ENCODE results near the gene DPH3. TPM values are rescaled to one million over a fixed set of nuclear protein-coding genes. Genes with fewer than 3 reads are reported as not detected.

DPH3 gene
- total RNA-seq, 1 experiment from 2014 or later, result 16.5 TPM

DNA sequence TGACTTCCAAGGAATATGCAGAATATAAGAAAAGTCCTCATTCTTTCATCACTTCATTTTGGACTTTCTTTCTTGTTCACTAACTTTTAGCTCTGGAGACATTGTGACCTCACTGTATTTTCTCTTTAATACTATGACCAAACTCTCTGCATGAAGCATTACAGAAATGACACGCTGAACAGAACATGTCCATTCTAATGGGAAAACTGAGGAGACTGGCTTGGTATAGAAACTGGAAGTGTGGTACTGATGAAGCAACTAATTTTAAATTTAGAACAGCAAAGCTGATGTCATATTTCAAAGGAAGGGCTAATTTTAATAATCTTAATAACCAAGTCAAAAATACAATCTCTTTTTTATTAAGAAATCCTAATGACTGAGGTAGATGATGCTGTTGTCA lies 4.7 kb downstream of the DPH3 start:
- no peak for DNase-seq (ENCODE audit: low spot score)

DNA sequence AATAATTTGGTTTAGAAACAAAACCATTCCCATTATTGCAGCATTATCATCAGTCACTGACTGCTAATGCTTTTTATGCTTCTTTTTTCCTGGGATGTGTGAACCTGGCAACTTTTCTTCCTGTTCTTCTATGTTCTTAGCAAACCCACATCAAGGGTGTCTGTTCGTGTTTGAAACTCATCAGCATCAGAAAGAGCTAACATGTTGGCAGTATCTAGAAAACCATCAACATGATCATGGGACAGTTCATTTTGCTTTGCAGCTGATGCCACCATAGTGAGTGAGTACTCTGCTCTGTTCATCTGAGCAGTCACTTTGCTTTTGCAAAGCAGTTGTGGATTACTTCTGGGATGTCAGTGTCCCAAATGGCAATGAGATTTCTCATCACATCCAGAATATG lies 5.9 kb downstream of the DPH3 start:
- no peak for DNase-seq (ENCODE audit: low spot score)
- in situ Hi-C loops (cut with HindIII; ENCODE audit: low sequenced_read_pairs), result no loop called here

More for the DNA sequence above, 4.7 kb downstream of the DPH3 start:
- in situ Hi-C loops (cut with HindIII; ENCODE audit: low sequenced_read_pairs), result no loop called here

DNA sequence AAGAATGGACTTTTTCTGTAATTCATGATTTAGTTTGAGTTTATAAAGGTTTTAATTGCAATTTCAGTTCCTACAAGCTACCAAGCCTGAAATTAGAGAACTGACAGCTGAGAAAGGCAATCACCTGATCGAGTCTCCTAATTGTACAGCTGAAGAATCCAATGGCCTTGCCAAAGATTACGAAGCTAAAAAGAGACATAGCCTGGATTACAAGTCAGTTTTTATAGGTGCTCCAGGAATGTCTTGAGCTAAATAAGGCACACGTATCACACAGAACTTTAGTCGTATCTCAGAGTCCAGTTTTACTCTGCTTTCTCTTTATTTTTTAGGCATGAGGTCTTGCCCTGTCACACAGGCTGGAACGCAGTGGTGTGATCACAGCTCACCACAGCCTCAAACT lies 6.6 kb downstream of the DPH3 start:
- in situ Hi-C loops (cut with HindIII; ENCODE audit: low sequenced_read_pairs), result no loop called here
- DNase-seq (ENCODE audit: low spot score), result no peak

DNA sequence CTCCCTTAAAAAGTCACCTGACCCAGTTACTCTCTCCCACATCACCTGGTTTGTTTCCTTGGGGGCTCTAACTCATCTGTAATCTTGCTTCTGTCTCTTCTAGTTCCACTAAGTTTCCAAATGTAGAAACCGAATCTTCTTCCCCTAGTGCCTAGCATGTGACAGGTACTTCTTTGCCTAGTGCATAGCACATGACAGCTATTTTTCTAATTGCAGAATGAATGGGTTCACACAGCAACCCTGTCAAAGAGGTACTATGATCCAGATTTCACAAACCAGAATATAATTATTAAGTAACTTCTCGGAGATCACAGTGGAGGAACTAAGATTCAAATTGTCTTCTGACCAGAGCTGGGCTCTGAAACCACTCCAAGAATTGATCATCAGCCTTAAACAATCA lies 7.4 kb downstream of the DPH3 start:
- in situ Hi-C loops (cut with HindIII; ENCODE audit: low sequenced_read_pairs), result no loop called here

DNA sequence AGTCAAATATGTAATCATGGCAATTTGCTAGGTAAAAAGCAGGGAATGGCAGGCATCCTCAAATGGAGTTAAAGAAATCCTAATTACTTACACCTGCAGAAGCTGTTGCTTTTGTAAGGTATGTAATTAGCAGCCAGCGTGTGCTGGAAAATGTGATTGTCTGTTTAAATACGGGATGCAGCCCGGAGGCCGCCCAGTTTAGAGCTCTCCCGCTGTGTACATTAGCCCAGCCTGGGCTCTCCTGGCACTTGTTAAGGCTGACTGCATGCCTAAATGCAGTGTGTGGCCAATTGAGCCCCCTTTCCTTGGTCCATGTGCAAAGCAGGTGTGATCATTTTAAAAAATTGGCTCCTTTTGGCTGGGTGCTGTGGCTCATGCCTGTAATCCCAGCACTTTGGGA lies 9.0 kb downstream of the DPH3 start:
- in situ Hi-C loops (cut with HindIII; ENCODE audit: low sequenced_read_pairs), result no loop called here
- DNase-seq (ENCODE audit: low spot score), result no peak

More for the DNA sequence above, 7.4 kb downstream of the DPH3 start:
- DNase-seq (ENCODE audit: low spot score), result no peak

DNA sequence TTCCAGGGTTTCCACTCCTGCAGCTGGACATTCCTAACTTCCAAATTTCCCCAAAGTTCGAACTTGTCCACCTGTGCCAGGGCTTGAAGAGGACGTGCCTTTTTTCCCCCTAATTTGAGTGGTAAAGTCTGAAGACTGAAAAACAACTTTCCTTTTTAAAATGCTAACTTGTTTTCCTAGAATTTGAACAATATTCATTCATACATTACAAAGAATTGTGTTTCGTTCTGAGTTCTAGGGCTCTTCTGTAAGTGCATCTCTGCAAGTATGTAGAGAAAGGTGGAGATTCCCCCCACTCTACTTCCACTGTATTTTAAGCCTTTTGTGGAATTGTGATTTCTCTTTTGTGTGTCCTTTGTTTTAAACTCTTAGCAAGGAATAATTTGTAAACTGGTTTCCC lies 9.4 kb downstream of the DPH3 start:
- no peak for DNase-seq (ENCODE audit: low spot score)
- in situ Hi-C loops (cut with HindIII; ENCODE audit: low sequenced_read_pairs), result no loop called here

DNA sequence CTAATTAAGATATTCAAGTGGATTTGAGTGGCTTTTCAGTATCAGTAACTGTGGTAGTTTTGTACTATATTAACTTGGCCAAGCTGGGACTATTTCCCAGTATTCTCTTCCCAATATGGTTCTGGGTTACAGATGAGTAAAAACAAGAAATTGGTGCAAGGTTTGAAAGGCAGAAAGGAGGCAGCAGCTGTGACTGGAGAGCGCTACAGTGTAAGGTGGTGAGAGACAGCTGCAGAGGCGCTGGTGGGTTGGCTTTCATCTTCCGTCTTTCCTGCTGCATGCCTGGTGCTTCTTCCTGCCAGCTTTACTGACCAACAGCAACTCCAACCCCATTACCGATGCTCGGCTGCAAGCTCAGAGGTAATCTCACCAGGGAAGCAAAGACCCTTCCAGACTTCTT lies 9.8 kb downstream of the DPH3 start:
- DNase-seq (ENCODE audit: low spot score), result no peak
- in situ Hi-C loops (cut with HindIII; ENCODE audit: low sequenced_read_pairs), result no loop called here

DNA sequence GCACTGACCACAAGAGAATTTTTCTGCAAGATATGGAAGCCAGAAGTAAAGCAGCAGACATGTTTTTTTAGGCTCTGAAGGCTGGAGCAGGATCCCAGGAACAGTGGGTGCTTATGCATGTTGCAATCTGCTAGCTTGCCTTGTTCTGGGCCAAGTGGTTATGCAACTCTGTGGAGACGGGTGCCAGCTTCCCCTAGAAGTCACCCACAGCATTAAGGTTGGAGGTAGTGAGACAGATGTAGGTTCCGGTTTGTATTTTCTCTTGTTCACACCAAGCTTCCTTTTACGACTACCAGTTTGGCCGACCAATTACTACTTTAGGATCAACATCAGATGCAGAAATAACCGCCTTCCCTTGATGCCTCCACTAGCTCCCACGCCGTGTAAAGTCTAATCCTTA lies 11.1 kb downstream of the DPH3 start:
- DNase-seq (ENCODE audit: low spot score), result peak; percentile 22
- in situ Hi-C loops (cut with HindIII; ENCODE audit: low sequenced_read_pairs), result no loop called here

DNA sequence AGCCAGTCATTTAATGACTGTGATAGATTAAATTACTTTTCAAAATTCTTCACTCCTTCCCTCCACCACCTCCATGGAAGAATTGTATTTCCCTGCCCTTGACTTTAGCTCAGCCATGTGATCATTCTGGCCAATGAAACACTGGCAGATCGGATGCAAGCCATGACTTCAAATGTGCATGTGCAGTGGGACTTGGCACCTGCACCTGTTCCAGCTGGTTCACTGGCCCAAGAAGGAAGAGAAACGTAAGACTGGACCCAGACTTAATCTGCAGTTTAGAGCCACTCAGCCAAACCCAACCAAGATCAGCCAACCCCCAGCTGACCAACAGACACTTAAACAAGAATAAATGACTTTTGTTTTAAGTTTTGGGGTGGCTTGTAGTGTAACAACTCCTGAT lies 11.8 kb downstream of the DPH3 start:
- in situ Hi-C loops (cut with HindIII; ENCODE audit: low sequenced_read_pairs), result no loop called here

DNA sequence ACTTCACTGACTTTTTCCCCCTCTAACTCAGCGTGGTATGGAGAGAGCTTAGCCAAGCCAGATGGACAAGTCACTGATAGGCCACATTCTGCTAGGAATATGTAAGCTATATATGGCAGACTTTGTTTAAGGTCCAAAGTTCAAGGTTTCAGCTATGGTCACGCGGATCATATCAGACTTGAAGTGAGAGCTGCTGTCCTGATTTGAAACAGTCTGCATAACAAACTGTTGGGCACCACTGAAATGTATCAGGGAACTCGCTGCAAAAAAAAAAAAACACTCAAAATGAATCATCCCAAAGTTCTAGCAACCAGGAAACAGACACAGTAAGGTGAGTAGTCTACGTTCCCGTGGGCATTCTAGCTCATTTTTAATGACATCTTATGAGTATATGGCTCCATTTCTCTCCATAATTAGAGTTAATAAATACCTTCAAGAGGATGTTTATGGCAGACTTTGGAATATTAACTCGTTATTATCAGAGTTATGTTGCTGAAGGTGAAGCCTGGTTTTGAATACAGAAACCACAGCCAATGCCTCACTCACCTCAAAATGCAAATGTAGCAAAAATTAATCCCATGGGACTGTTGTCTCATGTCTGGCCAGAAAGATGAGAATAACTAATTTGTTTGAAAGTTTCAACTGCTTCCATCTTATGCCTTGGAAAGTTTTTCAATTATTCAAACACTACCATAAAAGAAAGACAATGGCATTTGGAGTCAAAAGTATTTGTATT lies 12.3 kb downstream of the DPH3 start:
- DNase-seq (ENCODE audit: low spot score), result no peak
- in situ Hi-C loops (cut with HindIII; ENCODE audit: low sequenced_read_pairs), result no loop called here

More for the DNA sequence above, 11.8 kb downstream of the DPH3 start:
- DNase-seq (ENCODE audit: low spot score), result no peak

DNA sequence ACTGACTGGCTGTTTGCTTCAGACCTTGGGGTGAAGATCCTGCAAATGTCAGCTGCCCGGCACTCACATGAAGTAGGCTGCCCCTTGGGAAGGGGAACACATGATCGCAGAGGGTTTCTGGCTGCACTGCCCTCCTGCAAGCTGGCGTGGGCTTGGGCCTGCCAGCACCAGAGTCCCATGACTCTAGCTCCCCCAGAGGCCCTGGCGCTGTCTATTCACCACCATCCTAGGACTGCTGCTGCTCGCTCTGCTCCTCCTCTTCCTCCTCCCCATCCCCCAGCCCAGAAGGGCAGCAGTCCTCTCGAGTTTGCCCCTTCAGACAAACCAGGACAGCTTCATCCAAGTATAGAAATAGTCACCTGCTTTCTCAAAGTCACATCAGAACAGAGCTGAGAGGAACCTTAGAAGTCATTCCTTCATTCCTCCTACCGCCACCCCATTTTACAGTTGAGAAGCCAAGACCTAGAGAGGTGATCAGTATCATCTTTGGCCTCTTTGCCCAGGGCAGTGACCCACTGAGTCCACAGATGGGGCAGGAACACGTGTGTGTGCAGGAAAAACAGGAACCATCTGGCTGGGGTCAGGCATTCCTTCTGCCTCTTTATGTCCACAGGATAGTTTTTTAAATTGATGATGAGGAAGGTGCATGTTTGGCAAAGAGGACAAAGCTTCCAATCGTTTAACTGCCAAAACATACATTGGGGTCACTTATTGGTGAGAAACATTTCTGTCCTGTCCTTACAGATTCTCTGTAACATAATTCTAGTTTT lies 13.2 kb downstream of the DPH3 start:
- no peak for DNase-seq (ENCODE audit: low spot score)
- in situ Hi-C loops (cut with HindIII; ENCODE audit: low sequenced_read_pairs), result no loop called here

DNA sequence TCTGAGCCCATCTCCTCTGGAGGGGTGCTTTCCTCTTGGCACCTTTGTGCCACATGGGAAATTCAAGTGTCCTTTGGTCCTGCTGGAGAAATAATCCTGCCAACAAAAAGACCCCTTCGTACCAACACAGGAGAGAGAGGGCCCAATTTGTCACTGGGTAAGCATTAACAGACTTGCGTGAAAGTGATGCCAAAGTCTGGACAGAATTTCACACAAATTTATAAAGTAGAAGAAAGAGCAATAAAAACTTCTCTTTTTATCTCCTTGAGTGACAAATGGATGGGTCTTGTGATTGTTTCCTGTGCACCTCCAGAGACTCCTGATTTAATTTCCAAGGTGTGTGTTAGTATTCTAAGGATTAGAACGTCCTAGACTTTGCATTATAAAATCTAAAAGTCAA lies 14.9 kb downstream of the DPH3 start:
- in situ Hi-C loops (cut with HindIII; ENCODE audit: low sequenced_read_pairs), result no loop called here
- DNase-seq (ENCODE audit: low spot score), result no peak

DNA sequence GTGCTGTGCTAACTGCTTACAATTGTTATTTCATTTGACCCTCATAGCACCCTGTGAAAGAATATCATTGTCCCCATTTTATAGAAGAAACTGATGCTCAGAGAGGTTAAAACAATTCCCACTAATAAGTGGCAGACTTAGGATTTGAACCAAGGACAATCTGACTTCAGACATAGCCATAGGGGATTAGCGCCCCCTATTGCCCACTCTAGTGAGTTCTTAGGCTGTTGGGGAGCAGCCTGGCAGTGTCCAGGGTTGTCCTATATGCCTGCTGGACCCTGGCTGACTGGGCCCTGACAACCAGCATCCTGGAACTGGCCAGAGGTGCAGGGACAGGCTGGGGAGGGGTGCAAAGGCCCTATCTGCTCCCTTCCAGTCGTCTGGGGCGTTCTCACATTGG lies 15.4 kb downstream of the DPH3 start:
- DNase-seq (ENCODE audit: low spot score), result no peak
- in situ Hi-C loops (cut with HindIII; ENCODE audit: low sequenced_read_pairs), result no loop called here

DNA sequence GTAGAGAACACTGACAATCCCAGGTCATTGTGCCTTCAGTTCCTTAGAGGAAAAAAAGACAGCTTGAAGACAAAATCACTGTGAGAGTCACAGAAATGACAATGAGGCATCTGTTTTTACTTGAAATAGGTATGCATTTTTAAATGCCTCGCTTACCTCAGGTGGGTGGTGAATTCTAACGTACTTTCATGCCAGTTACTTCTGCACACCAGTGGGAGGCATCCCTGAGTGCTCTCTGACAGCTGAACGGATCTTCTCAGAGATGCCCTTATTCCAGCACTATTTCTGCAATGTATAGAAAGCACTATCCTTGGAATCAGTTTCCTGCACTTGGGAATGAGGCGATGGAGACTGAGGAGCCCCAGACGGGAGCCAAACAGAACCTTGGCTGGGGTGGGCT lies 16.2 kb downstream of the DPH3 start:
- in situ Hi-C loops (cut with HindIII; ENCODE audit: low sequenced_read_pairs), result no loop called here
- no peak for DNase-seq (ENCODE audit: low spot score)

DNA sequence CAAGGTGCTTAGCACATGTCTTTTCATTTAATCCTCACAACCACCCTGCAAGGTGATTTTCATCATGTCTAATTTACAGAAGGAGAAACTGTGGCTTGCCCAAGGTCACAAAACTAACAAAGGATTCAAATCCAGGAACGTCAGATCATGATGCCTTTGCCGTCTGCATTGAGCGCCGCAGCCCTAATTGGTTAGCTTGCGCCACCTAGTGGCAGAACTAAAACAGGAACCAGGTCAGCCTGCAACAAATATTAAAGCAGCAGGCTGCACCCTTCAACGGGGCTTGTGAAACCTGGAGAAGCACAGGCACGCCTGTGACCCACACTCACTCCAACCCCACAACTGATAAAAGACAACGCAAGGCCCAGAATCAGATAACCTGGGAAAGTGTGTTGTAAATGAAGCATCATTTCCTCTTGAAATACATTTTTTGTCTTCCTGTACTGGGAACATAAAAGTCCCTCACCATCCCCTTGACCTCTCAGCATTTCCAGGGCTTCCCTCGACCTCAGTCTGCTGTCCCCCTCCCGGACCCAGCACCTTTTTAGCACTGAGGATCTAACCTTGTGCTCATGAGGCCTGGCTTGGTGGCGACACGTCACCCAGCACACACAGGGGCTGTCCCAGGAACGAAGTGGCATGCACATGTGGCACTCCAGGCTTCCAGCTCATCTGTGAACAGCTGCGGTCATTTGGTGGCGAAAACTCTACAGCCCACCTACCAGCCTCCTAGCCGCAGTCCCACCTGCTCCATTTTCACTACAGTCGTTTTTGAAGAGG lies 17.3 kb downstream of the DPH3 start:
- in situ Hi-C loops (cut with HindIII; ENCODE audit: low sequenced_read_pairs), result no loop called here
- peak; percentile 93 for DNase-seq (ENCODE audit: low spot score)

DNA sequence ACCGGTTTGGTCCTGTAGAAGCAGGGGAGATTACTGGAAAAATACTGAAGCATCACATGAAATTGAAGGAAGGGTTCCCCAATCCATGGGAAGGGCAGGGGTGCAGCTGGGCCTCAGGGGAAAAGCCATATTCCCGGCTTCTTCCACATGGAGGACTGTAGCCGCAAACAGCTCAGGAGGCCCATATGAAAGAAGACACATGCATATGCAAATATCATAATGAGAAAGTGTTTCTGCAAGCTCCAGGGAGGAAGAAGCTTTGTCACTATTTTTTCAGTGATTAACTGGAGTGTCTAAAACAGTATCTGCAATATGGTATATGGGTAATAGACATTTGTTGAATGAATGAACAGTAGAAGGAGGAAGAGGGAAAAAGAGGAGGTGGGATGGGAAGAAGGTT lies 19.1 kb downstream of the DPH3 start:
- DNase-seq (ENCODE audit: low spot score), result no peak
- in situ Hi-C loops (cut with HindIII; ENCODE audit: low sequenced_read_pairs), result no loop called here

DNA sequence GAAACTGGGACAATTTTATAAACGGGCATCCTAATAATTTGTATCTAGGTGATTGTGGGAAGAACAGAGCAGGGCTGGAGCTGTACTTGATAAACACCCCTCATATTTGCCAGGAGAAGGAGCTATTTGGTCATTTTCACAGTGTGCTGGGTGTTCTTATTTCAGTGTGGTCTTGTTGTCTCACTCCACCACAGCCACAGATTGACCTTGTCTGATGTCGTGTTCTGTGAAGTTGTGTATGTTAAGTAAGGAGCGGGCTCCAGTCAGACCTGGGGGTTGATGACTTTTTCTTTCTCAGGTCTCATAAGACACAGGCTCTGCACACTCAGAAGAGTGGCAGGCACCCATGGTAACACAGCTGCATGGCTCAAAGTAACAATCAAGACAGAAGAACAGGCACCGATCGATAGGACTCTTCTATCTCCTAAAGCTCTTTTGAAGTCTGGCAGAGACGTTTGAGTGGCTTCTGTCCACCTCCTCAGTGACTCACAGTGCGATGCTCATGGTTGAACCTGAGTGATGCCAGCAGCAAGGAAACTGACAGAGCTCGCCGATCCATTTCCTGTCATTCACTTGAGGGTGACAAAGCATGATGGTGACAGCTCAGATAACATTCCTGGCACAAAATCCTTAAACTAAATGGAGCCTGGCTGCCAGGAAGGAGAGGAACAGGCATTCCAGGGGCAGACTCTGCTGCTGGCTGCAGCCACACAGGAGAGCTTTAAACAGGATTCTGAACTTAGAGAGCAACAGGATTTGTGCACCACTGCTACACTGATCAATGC lies 20.8 kb downstream of the DPH3 start:
- DNase-seq (ENCODE audit: low spot score), result no peak
- in situ Hi-C loops (cut with HindIII; ENCODE audit: low sequenced_read_pairs), result no loop called here

DNA sequence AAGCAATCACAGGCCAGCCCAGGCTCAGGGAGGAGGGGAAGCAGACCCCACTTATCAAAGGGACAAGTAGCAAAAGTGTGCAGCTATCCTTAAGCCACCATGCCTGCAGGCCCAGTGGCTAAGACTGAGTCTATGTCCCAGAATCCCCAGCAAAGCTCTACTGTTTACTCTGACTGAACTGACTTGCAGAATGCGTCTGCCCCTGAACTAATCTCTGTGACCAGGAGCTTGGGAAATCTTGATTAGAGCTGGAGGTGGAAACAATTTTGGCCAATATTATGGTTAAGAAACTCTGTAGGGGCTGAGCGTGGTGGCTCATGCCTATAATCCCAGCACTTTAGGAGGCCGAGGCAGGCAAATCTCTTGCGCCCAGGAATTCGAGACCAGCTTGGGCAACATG lies 22.6 kb downstream of the DPH3 start:
- in situ Hi-C loops (cut with HindIII; ENCODE audit: low sequenced_read_pairs), result no loop called here
- DNase-seq (ENCODE audit: low spot score), result no peak

DNA sequence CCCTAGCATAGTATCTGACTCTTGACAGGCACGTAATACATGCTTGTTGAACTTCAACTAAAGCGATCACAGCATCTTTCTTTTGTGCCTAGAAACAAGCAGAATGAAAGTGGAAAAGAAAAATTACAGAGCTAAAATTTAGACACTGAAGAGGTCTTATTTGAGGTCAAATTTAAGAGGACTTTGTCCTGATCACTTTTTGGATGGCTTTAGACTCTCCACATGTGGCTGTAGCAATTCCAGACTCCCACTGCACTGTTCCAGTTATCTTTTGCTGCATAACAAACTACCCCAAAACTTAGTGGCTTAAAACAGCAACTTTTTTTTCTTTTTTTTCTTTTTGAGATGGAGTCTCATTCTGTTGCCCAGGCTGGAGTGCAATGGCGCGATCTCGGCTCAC lies 23.5 kb downstream of the DPH3 start:
- in situ Hi-C loops (cut with HindIII; ENCODE audit: low sequenced_read_pairs), result no loop called here
- no peak for DNase-seq (ENCODE audit: low spot score)

Measured in G401 (cell line).